Left forelimb (tissue), 1 donor: ENCODE data around the gene OR2A12.
"Not testable (repeated sequence)": the region's sequence is repeated elsewhere in the genome, so short reads cannot be mapped to it uniquely, and the experiment has no call there.

Experiments used
- DNase-seq: peaks from one replicate; pipeline ENCODE4 v3.0.0-alpha.2; 2018; ENCODE audit warnings: low spot score

Gene OR2A12

DNA sequence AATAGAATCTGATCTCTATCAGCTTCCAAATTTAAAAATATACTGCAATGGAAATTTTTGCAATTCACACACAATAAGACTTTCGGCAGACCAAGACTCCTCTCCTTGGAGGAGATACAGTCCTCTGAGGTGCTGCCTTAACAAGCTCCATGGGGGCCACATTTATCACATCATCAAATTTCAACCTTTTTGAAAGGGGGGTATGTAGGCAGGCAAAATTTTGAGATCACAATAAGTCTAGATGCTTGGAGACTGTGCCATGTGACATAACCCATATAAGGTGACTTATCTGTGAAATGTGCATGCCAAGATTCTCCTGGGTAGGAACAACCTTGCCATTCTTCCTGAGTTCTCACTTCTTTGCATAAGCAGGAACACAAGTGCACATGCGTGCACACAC, at the start of gene OR2A12:
TSS of gene OR2A12 (plus strand) at position 301 of the 400 bp plus-strand sequence. CDS start 8,830 bp downstream, outside the sequence.
- no peak for DNase-seq

DNA sequence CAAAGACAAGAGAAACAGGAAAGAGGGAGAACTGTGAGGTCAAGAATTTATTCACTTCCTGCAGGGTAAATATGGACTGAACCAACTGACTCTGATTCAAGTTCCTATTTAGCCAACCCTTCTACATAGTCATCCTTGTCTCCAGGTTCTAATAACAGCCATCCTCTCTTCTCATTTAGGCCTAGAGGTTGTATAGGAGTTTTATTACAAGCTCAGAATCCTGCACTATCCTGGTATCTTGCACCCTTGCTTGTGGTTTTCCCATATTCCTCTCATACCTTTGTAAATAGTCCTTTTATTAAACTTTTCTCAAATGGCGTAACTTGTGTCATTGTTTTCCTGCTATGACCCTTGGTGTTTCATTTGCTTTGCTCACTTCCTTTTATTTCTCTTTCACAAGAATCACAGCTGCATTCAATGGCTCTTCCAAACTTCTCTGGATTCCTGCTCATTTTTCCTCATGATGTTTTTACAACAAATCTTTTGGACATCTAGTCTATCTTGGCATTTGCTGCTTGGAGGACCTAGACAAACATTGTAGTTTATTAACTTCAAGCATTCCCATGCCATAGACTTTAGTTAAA, 49.7 kb upstream of the OR2A12 start:
- no peak for DNase-seq

- DNase-seq: no peak
Observed at GRCh38 chr7:144037414-144038035, 48.6 kb upstream of the OR2A12 start.

GRCh38 chr7:144038887-144039286, 47.2 kb upstream of the OR2A12 start:
- no peak for DNase-seq

DNA sequence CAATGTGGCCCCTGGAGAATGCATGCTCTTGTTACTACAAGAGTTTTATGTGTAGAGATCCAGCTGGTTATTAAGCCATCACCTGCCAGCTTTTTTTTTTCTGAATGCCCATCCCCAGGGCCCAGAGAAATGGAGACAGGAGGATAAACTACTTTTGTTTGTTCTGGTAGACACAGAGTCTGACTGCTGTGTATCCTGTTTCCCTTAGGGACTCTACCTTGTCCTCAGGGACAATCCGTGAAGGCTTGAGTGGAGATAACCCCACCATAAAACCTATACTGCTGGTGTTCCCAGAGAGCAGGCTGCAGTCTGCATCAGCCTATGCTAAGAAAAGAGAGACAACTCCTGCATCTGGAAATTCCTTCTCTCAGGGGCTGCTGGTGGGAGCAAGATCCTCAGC, 37.4 kb upstream of the OR2A12 start, which contains the start of gene OR2A5:
TSS of gene OR2A5 (plus strand) at position 301 of the 400 bp plus-strand sequence. CDS start 1,454 bp downstream, outside the sequence.
- no peak for DNase-seq

GRCh38 chr7:144049491-144049890, 36.6 kb upstream of the OR2A12 start:
- no peak for DNase-seq

- DNase-seq: no peak
Observed at GRCh38 chr7:144050093-144050492, 36.0 kb upstream of the OR2A12 start.

GRCh38 chr7:144050884-144051283, 35.2 kb upstream of the OR2A12 start:
- not testable (repeated sequence) for DNase-seq

DNA sequence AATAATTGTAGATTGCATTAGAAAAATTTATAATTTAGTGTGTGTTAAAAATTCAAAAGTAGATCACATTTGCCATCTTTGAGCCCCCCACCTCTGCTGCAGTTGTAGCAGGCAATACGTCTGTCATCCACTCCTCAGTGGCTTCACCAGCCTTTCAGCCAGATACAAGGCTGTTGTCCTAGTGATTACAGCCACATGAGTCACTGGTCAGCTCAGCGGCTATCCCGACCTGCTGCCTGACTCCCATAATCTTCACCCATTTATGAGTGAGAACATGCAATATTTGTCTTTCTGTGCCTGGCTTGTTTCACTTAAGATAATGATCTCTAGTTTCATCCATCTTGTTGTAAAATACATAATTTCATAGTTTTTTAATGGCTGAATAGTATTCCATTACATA, 28.1 kb upstream of the OR2A12 start:
- no peak for DNase-seq

DNA sequence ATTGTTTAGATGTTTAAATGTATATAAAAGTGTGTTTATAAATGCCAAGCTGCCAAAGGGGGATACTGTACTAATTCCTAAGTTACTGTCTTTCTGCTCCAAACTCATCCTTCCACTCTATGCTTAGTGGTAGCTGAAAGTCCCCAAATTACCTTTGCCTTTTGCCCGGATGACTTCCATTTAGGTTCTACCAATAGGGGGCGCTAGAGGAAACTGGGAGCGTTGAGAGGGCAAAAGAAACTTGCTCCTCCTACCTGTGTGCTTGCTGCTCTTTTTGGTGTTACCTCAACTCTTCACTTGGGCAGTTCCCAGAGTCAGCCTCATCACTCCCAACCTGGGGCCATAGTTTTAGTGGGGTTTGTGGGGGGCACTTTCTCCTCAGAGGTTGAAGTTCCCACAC, 22.4 kb upstream of the OR2A12 start:
- no peak for DNase-seq

DNA sequence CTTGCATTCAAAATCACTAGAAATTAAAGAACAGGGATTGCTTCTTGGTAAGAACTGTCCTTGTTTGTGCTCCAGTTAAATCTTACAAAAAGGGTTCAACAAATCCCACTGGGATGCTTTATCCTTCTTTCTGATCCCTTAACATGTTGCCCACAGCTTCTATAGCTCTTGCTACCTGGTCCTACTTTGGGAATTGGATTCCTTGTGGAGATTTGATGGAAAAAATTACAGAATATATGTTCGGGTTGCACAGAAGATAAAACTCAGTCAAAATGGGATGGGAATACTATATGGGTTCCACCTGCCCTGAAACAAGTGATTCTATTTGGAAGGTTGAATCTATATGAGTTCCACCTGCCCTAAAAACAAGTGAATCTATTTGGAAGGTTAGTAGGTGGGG, 16.6 kb upstream of the OR2A12 start, which contains the start of gene OR2A25:
TSS of gene OR2A25 (plus strand) at position 301 of the 400 bp plus-strand sequence. CDS start 4,409 bp downstream, outside the sequence.
- no peak for DNase-seq

DNA sequence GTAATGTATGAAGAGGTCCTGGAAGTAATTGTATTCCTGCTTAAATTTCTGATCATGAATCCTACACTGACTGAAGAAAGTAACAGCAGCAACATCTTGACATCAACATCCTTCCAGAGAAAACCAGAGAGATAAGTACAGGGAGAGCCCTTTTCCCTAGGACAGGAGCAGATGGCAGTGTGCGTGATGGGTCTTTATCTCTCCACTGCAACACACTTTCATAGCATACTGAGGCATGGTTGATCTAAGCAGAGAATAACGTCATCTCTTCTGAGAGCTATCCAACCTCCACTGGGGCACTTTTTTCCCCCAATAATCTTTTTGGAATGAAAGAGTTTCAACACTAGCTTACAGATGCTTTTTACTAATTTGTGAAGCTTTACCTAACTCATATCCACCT, 16.1 kb upstream of the OR2A12 start:
- no peak for DNase-seq

- no peak for DNase-seq
Observed at GRCh38 chr7:144074374-144074773, 11.7 kb upstream of the OR2A12 start.

DNA sequence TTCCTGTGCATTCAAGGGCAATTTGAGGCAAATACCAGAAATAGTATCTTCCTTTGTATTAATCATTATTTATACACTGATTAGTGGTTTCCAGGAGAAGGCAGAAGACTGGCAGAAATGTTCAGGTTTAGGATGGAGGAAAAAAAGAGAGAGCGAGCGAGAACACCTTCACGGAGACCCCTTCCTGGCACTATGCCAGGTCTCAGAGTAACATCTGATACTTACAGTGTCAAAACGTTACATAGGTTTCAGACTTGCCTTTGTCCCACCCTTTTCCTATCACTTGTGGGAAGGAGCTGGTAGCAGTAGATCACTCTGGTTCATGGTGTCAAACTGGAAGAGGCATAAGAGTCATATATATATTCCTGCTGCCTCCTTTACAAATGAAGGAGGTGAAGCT, 652 bp downstream of the OR2A12 start:
- DNase-seq: no peak

DNA sequence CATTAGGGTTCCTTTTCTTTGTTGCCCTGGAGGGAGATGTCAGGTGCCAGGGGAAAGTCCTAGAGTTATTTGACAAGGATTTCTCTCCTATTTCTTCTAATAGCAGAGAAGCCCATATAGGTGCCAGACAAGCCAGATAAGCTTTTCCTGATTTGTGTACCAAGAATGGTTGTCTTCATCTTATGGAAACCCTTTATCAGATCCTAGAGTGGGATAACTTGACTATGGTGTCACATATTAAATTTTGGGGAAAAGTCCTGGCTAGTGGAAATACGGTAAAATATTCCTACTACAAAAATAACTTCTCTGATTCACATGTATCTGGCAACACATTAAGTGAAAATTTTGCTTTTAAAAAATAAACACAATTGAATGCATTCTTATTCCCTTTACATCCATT, 1.2 kb downstream of the OR2A12 start:
- DNase-seq: no peak

DNA sequence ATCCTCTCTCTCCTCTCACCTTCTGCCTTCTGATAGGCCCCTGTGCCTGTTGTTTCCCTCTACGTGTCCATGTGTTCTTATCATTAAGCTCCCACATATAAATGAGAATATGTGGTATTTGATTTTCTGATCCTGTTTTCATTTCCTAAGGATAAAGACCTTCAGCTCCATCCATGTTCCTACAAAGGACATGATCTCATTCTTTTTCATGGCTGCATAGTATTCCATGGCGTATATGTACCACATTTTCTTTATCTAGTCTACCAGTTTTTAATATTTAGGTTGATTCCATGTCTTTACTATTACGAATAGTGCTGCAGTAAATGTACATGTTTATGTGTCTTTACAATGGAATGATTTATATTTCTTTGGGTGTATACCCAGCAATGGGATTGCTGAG, 4.6 kb downstream of the OR2A12 start:
- DNase-seq: no peak

- no peak for DNase-seq
Observed at GRCh38 chr7:144098776-144099175, 12.7 kb downstream of the OR2A12 start.

DNA sequence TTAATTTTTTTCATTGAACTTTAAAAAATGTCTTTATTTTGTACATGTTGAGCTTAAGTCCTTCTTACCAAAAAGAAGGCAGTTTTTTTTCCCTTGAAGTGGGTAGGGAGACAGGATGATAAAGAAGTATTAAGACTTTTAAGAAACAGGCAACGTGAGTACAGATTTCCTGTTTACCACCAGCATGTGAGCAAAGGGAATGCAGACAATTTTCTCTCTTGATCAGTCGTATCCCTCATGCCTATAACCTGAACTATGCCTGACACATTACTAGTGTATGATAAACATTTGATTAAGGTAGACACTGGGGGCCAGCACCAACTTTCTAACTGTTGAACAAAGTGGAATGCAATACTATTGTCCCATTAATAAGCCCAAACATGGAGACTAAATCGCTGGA, 14.5 kb downstream of the OR2A12 start:
- DNase-seq: no peak

- no peak for DNase-seq
Observed at GRCh38 chr7:144102041-144102440, 16.0 kb downstream of the OR2A12 start.

DNA sequence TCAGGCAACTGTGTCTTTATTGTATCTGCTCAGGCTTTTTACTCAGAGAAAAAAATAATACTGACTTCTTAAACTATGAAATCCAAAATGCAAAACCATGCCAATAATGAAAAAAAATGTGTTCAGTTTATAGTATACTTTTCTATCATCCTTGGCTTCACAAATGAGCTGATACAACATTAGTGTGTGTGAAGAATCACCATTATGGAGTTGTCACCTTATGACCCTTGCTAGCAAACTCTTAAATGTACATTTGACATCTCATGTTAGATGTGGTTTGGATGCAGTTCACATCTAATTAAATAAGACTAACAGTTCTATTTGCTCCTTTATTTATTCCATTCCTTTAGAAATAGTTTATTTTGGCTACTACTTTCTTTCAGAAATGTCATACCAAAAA, 19.1 kb downstream of the OR2A12 start:
- DNase-seq: no peak

GRCh38 chr7:144109283-144109682, 23.2 kb downstream of the OR2A12 start, which contains the start of gene OR2A2:
TSS of gene OR2A2 (plus strand) at chr7:144109583. CDS start at chr7:144109583, 0 bp downstream.
- no peak for DNase-seq

DNA sequence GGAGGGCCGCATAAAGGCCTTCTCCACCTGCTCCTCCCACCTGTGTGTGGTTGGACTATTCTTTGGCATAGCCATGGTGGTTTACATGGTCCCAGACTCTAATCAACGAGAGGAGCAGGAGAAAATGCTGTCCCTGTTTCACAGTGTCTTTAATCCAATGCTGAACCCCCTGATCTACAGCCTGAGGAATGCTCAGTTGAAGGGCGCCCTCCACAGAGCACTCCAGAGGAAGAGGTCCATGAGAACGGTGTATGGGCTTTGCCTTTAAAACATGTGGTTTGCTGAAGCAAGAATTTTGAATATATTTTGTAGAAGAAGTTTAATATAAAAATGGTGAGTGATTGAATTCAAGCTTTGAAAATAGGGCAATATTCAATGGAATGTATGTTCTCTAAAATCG, 24.2 kb downstream of the OR2A12 start:
- no peak for DNase-seq

GRCh38 chr7:144113651-144114050, 27.6 kb downstream of the OR2A12 start:
- DNase-seq: no peak

DNA sequence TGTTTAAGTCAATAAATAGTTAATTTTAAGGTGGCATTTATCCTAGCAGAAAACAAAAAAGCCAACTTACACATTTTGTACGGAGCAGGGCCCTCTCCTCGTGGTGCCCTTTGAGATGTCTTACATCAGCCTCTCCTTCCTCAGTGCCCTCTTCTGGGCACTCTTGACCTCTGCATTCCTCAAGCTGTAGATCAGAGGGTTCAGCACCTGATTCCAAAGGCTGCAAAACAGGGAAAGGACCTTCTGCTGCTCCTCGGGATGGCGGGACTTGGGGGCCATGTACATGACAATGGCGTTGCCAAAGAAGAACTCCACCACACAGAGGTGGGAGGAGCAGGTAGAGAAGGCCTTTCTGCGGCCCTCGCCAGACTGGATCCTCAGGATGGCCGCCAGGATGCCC, 32.3 kb downstream of the OR2A12 start:
- no peak for DNase-seq
